ENCODE measurements around the gene LAMA1.

- no peak for TF ChIP-seq CTCF (IDR thresholded peaks at IDR 0.05)
- TF ChIP-seq POLR2A (IDR thresholded peaks at IDR 0.05) = no peak
These were observed 106.5 kb downstream of the LAMA1 start for GRCh38 chr18:7011142-7011541.
